Stimulated activated CD8-positive, alpha-beta memory T cell treated with anti-CD3 and anti-CD28 coated beads, Interleukin-4, amount 100 ng/mL, for 1 hour (primary cell): ENCODE measurements around the gene NOX5.

Experiments used
- DNase-seq, 2 donors: peaks; one replicate each; pipeline ENCODE4 v3.0.0-alpha.2; 2020; ENCODE audit warnings: low read depth in 2 of 2, low spot score in 1 of 2

NOX5 gene

DNA sequence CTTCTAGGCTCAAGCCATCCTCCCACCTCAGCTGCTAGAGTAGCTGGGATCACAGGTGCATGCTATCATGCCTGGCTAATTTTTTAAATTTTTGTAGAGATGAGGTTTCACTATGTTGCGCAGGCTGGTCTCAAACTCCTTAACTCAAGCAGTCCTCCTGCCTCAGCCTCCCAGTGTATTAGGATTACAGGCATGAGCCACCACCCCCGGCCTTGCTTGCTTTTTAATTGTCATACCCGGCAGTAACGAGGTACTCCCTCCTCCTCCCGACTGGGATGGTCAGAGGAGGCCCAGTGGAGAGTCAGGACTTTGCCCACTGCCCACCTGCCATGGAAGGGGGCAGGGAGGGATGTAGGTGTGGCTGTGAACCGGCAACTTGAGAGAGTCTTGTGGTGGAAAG, 4.5 kb downstream of the NOX5 start:
- DNase-seq: no peak

DNA sequence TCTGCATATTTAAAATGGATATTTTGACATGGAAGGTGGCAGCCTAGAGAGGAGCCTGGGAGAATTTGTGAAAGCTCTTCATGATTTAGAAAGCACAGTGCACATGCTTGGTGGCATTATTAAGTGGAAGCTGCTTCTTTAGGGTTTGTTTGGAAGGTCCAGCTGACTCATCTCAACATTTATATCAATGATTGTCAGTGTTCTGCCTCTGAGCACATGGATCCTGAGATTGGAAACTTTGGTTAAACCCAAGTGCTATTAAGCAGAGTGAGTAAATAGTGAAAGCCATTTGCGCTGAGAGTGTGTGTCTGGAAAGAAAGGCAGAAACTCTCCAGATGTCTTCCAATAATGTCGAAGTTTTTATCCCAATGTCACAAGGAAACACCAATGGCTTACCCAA, 7.4 kb downstream of the NOX5 start:
- no peak for DNase-seq

DNA sequence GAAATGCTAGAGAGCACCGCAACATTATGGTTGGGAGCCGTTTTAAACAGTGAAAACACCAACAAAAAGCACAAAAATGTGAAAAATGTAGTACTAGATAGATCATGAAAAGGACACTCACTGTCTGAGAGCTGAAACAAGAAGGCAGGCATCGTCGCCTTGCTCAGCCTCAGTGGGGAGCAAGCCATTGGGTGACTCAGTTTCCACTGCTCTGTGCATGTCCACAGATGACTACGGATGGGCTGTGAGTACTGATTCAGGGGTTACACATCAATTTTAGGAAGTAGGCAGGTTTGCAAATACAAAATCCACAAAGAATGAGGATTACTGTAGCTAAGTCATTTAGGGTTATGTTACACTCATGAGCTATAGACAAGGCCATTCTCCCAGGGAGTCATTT, 10.8 kb downstream of the NOX5 start:
- DNase-seq: no peak

DNA sequence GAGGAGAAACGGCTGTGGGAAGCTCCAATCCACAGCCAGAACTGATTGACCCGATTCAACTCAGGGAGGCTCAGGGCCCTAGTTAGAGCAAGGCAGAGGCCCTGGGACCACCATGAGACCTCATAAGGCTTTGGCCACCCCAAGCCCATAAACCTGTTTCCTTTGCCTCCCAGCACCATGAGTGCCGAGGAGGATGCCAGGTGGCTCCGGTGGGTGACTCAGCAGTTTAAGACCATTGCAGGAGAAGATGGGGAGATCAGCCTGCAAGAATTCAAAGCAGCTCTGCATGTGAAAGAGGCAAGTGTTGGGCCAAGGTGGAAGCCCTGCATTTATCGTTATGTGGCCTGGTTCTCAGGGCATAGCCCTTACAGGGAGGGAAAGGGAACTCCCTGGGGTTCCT, 11.9 kb downstream of the NOX5 start:
- no peak for DNase-seq

DNA sequence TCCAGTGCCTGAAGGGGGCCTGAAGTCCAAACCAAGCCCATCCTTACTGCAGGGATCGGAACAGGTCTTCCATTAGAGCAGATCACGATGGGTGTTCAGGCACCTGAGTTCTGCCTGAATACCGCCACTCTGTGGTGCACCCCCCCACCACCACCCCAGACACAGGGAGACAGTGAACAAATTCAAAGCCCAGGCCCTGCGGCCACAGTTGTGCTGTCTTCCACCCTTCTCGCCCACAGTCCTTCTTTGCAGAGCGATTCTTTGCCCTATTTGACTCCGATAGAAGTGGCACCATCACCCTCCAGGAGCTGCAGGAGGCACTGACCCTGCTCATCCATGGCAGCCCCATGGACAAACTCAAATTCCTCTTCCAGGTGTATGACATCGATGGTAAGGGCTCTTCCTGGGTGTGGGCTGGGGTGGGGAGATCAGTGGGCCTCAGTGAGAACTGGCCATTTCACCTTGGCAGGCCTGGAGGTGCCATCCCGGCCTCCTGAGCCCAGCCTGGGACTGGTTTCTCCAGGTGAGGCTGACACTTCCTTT, 13.6 kb downstream of the NOX5 start:
- no peak for DNase-seq

DNA sequence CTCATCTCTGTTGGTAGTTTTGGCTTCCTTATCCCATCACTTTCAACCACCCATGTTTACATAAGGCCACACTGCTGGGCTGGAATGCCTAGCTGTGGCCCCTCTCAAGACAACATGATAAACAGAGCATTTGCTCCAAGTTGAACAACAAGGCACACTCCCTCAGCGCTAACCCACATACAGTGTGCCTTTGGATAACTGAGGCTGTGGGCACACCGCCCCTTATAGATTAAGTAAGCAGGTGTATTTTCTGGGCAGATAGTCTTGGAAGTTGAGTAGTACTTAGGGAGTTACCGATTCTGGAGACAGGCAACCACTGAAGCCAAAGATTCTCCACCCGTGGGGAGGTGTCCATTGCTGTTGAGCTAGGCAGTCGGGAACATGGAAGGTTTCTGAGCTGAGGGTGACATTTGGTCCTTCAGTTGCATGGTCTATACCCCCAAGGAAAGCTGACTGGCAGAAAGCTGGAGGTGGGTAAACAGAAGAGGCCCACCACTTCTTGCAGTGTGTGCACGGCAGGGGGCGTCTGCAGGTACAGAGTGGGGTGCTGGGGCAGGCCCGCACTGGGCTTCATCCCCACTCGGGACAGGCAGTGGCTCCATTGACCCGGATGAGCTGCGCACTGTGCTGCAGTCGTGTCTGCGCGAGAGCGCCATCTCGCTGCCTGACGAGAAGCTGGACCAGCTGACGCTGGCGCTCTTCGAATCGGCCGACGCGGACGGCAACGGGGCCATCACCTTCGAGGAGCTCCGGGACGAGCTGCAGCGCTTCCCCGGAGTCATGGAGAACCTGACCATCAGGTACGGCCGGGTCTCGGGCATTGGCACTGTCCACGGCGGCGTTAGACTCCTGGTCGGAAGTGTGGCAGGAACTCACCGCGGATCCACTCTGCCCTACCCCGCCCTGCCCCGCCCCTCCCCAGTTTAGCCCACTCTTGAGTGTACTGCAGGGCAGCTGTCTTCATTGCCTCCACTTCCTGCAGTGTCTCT, 16.8 kb downstream of the NOX5 start:
- peak in 1 of 2 donors; percentile 3 for DNase-seq

DNA sequence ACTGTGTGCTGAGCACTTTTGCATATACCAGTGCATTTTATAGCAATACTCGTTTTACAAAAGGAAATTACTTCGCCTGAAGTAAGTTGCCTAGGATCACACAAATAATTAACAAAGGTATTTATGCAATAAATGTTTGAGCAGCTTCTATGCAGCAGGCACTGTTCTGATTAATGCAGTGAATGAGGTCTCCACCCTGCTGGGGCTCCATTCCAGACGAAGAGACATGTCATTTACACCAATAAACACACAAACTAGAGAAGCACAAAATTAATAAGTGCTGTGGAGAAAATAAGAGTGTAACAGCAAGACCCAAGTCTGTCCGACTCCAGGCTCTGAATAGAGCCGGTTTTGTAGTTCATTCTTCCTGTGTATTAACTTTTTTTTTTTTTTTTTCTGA, 17.5 kb downstream of the NOX5 start:
- no peak for DNase-seq

DNA sequence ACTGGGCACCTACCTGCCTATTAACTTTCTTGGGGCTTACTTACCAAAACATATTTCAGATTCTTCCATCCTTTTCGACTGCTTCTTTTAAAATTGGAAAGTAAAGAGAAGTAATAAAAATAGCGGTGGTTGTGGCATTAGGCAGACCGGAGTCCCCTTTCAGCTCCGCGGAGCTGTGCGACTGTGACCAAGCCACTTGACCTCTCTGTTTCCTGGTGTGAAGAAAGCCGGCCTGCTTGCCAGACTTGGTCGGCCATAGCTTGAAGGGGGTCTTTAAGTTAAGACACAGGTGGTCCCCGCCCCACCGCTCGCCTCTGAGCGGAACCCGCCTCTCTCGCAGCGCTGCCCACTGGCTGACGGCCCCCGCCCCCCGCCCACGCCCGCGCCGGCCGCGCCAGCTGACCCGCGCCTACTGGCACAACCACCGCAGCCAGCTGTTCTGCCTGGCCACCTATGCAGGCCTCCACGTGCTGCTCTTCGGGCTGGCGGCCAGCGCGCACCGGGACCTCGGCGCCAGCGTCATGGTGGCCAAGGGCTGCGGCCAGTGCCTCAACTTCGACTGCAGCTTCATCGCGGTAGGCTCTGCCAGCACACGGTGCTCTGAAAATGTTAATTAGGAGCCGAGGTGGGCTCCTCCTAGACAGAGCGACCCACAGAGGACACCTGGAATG, 18.3 kb downstream of the NOX5 start:
- DNase-seq: no peak

DNA sequence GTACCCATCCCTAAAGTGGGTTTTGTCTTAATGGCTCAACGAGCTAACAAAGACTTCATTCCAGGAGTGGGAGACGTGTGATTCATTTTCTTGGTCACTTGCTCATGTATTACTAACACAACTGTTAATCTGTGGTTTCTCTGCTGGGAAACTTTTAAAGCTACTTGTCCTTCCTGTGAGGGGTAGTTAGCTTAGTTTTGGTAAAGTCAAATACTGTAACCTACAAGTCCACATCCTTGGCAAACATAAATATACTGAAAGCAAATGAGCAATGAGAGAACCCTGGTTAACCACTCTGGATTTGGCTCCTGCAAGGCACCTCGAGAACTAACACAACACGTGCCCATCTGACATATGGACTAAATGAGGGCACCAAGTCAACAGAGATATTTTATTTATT, 19.9 kb downstream of the NOX5 start:
- no peak for DNase-seq

DNA sequence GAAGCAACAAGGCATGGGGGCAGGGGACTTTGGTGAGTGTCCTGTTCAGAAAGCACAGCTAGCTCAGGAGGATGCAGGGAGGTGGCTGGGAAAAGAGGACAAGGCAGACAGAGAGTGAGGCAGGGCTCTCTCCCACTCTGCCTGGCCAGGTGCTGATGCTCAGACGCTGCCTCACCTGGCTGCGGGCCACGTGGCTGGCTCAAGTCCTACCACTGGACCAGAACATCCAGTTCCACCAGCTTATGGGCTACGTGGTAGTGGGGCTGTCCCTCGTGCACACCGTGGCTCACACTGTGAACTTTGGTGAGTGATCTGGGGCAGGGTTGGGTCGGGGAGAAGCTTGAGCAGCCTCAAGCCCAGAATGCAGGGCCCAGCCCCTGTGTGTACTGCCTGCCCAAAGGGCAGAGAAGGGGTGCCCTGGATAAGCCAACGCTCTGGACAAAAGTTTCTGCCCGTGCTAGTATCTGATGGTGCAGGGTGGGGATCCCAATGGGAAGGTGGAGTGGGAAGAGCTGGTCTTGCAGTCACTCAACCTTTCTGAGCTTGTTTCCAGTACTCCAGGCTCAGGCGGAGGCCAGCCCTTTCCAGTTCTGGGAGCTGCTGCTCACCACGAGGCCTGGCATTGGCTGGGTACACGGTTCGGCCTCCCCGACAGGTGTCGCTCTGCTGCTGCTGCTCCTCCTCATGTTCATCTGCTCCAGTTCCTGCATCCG, 20.9 kb downstream of the NOX5 start:
- no peak for DNase-seq

DNA sequence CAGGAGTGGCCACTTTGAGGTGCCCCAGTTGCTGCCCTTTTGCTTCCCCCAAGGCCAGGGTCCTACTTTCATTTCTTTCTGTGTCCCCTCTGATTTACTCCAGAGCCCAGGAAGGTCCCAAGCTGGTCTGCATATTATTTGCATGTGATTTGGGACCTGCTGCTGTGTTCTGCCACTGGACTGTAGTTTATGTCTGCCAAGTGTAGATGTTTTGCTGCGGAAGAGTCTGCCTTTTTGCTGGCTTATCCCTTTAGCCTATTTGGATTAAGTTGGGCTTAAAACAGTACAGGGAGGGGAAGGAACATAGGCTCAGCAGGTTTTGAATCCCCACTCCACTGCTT, 21.4 kb downstream of the NOX5 start:
- DNase-seq: no peak

DNA sequence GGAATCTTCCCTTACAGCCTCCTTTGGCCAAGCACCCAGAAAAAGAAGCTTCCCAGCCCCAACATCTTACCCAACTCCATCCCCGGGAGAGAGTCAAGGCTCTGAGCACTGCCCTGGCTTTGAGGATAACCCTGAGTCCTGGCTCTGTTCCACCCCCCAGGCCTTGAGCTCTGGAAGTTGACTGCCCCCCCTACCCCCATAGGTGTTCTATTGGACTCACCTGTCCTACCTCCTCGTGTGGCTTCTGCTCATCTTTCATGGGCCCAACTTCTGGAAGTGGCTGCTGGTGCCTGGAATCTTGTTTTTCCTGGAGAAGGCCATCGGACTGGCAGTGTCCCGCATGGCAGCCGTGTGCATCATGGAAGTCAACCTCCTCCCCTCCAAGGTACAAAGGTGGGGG, 22.3 kb downstream of the NOX5 start:
- DNase-seq: no peak

DNA sequence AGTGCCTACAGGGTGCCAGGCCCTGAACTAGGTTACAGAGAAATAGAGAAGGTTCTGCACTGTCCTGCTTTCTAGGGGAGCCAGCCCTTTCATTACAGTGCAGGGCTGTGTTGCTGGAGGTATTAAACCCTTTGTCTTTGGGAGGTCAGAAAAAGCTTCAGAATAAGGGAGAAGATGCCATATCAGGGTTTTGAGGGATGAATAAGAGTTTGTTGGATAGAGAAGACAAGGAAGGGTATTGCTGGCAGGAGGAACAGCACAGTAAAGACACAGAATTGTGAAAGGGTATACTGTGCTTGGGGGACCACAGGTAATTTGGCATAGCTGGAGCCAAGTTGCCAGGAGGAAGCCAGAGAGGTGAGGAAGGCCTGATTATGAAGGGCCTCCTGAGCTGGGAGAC, 23.0 kb downstream of the NOX5 start:
- DNase-seq: no peak

DNA sequence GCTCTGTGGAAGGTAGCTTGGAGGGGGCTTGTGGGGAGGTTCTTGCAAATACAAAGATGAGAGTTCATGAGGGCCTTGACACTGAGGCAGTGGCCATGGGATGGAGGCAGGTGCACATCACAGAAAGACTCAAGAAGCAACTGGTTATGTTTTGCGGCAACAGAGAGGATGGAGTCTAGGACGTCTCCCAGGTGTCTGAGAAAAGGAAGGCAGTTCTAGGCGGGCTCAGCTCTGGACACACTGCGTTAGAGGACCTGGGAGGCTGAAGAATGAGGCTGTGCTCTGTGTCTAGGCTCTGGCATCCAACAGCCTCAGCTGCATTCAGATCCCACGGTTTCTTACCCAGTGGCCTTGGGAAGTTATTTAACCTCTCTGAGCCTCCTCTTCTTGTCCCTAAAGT, 23.5 kb downstream of the NOX5 start:
- no peak for DNase-seq

DNA sequence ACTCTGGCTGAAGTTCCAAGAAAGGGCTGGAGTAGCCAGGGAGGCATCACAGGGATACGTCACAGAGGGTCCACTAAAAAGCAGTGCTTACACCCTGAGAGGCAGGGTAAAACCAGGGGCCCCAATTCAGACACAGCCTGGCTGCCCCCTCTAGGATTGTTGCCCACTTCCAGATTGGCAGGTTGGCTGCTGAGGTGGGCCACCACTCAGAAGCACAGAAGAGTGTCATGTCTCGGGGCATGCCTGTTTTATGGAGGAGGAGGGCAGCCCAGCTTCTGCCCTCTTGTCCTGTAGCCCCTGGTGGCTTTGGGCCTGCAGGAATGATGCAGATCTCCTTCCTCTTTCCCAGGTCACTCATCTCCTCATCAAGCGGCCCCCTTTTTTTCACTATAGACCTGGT, 24.0 kb downstream of the NOX5 start:
- DNase-seq: no peak

DNA sequence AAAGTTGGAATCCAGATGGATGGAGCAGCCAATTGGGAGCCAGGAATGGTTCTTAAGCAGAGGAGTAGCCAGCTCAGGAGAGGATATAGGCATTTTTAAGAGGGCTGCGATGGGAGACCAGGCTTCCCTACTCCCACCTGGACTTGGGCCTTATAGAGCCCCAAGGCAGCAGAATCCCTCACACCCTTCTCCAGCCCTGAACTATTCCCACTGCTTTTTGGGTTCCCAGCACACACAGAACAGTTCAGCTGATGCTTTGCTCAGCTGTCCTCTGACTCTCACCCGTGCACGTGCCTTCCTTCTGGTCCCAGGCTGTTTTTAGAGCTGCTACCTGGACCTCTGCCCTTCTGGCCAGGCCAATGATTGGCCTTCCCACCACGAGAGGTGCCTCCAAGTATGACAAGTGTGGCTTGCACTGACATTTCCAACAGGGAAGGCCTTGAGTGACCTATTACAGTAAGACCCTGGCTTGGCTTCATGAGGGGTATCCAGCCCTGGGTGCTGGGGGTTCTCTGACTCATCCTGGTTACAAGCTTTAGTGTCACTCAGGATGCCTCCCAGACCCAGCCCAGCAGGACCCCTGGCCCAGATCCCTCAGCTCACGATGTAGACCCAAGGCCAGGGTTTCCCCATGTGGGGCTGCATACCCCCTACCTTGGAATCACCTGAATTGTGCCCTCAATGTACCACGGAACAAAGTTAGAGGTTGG, 25.2 kb downstream of the NOX5 start:
- no peak for DNase-seq

DNA sequence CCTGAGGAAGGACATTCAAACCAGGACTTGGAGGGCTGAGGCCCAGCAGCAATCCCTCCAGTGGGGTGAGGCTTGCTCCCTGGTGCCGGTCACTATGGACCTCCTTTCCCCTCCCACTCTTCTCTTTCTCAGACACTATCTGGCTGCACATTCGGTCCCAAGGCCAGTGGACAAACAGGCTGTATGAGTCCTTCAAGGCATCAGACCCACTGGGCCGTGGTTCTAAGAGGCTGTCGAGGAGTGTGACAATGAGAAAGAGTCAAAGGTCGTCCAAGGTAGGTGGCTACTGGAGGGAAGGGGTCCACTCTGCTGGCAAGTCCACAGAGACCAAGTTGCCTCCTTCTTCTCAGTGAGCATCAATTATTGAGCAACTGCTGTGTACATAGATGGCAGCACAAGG, 28.0 kb downstream of the NOX5 start:
- DNase-seq: no peak

DNA sequence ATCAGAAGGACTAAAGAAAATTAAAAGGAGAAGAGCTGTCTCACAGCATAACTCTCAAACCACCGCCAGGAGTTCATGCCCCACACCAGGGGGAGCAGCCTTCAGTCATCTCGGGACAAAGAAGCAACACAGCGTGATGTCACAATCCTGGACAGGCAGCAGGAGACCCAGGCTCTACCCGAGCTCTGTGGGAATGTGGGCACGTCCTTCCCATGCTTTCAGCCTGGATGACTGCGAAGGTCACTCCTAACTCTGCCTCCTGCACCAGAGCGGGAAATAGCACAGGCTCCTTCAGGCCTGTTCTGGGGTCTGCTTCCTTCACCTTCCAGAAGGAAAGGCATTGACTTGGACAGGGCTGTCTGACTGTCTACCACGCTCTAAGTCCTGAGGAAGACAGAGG, 31.3 kb downstream of the NOX5 start:
- DNase-seq: no peak

DNA sequence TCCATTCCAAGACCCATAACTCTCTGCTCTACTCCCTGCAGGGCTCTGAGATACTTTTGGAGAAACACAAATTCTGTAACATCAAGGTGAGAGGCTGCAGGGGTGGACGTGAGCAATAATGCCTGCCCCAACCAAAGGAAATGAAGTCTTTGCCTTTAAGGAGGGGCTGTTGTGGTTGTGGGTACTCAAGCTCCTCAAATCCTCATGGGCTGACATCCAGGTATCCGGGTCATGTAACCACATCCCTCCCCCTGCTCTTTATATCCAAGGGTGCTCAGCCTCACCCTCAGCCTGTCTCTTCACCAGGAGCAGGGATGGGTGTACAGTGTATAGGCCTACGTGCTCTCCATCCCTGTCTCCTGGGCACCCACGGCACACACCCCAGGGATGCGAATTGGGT, 32.3 kb downstream of the NOX5 start:
- DNase-seq: no peak

DNA sequence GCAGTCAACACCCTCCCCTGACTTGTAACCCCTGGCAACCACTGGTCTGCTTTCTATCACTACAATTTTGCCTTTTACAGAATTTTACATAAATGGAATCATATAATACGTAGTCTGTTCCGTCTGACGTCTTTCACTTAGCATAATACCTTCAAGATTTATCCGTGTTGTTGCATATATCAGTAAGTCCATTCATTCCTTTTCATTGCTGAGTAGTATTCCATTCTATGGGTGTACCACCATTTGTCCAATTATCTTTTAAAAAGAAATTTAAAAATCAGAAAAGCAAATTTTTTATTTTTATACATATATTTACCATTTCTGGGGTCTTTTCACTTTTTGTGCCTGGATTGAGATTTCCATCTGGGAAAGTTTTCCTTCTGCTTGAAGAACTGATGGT, 35.5 kb downstream of the NOX5 start:
- DNase-seq: no peak

DNA sequence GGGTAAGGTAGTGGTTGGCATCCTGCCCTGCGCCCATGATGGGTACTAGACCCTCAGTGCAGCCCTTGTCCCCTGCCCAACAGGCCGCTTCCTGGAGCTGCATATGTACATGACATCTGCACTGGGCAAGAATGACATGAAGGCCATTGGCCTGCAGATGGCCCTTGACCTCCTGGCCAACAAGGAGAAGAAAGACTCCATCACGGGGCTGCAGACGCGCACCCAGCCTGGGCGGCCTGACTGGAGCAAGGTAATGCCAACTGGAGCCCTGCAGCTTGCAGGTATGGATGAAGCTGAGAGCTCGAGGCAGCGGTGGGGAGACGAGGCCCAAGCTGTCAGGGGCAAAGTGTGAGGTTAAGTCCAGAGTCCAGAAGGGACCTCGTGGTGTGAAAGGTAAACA, 40.8 kb downstream of the NOX5 start:
- no peak for DNase-seq
